Mesothelial cell of epicardium (in vitro differentiated cells): ENCODE results near the gene FYB1. TPM values are rescaled to one million over a fixed set of nuclear protein-coding genes. Genes with fewer than 3 reads are reported as not detected.
"Not testable (repeated sequence)": the region's sequence is repeated elsewhere in the genome, so short reads cannot be mapped to it uniquely, and the experiment has no call there.

Source experiments
- DNase-seq, 2 experiments: peaks; one replicate each; pipeline ENCODE4 v3.0.0; 2021; ENCODE audit warnings: low spot score in 2 of 2; ENCODE audit not compliant: unreplicated experiment in 2 of 2
- H3K27ac Mint-ChIP-seq: 2 replicates; pipeline ENCODE4 v1.8.0; 2021; ENCODE audit warnings: mixed read lengths
- H3K27me3 Mint-ChIP-seq: 2 replicates; pipeline ENCODE4 v1.8.0; 2021; ENCODE audit warnings: low read depth, mixed read lengths
- H3K36me3 Mint-ChIP-seq: 2 replicates; pipeline ENCODE4 v1.8.0; 2021; ENCODE audit warnings: mixed read lengths
- H3K4me1 Mint-ChIP-seq: 2 replicates; pipeline ENCODE4 v1.8.0; 2021; ENCODE audit warnings: mixed read lengths
- H3K4me3 Mint-ChIP-seq: 2 replicates; pipeline ENCODE4 v1.8.0; 2021; ENCODE audit warnings: mild to moderate bottlenecking, moderate library complexity, mixed read lengths
- H3K9me3 Mint-ChIP-seq: 2 replicates; pipeline ENCODE4 v1.8.0; 2021; ENCODE audit warnings: mixed read lengths
- CTCF ChIP-seq: fragments of 200-600 bp; sonication (generic); IDR thresholded peaks from one replicate; pipeline ENCODE4 v1.5.0; 2021; ENCODE audit warnings: antibody characterized with exemption; ENCODE audit not compliant: unreplicated experiment
- total RNA-seq: library from RNA; stranded (reverse); gene quantifications from 3 replicates; pipeline ENCODE4 v1.2.1, GENCODE V29; 2021

FYB1 gene
- total RNA-seq, 1 donor from 2014 or later: 1.5 TPM

- DNase-seq: no peak
- no peak for TF ChIP-seq CTCF
- no peak overlapping the region for H3K27ac Mint-ChIP-seq
- no peaks in the 10 kb centered on the region for H3K9me3 Mint-ChIP-seq
- H3K4me1 Mint-ChIP-seq: peaks cover 12% of the 10 kb centered on the region
- no peak overlapping the region for H3K4me3 Mint-ChIP-seq
- H3K27me3 Mint-ChIP-seq: no peaks in the 10 kb centered on the region
- H3K36me3 Mint-ChIP-seq: no peaks in the 10 kb centered on the region
Measured at GRCh38 chr5:39186722-39187539, 32.4 kb downstream of the FYB1 start.

GRCh38 chr5:39186289-39186688 is 33.1 kb downstream of the FYB1 start:
- no peak overlapping the region for H3K4me3 Mint-ChIP-seq
- no peak overlapping the region for H3K27ac Mint-ChIP-seq
- H3K27me3 Mint-ChIP-seq: no peaks in the 10 kb centered on the region
- no peaks in the 10 kb centered on the region for H3K9me3 Mint-ChIP-seq
- H3K36me3 Mint-ChIP-seq: no peaks in the 10 kb centered on the region
- H3K4me1 Mint-ChIP-seq: peaks cover 6% of the 10 kb centered on the region
- TF ChIP-seq CTCF: no peak
- DNase-seq: no peak

- Mint-ChIP-seq H3K27ac (no peak overlapping the region), H3K9me3 (no peaks in the 10 kb centered on the region), H3K4me3 (no peak overlapping the region), H3K27me3 (no peaks in the 10 kb centered on the region), H3K4me1 (peaks cover 3% of the 10 kb centered on the region), H3K36me3 (no peaks in the 10 kb centered on the region)
- no peak for TF ChIP-seq CTCF
- no peak for DNase-seq
Measured at GRCh38 chr5:39185761-39186160, 33.6 kb downstream of the FYB1 start.

GRCh38 chr5:39179561-39179960 is 39.8 kb downstream of the FYB1 start:
- not testable (repeated sequence) for H3K27me3 Mint-ChIP-seq, H3K27ac Mint-ChIP-seq, H3K4me3 Mint-ChIP-seq, H3K9me3 Mint-ChIP-seq, H3K36me3 Mint-ChIP-seq, DNase-seq
- H3K4me1 Mint-ChIP-seq: peaks cover 20% of the 10 kb centered on the region

GRCh38 chr5:39178861-39179260 is 40.5 kb downstream of the FYB1 start:
- no peak overlapping the region for H3K4me3 Mint-ChIP-seq
- no peak for DNase-seq
- peaks cover 20% of the 10 kb centered on the region for H3K4me1 Mint-ChIP-seq
- no peak for TF ChIP-seq CTCF
- no peaks in the 10 kb centered on the region for H3K27me3 Mint-ChIP-seq
- no peaks in the 10 kb centered on the region for H3K36me3 Mint-ChIP-seq
- H3K9me3 Mint-ChIP-seq: peaks cover 3% of the 10 kb centered on the region
- H3K27ac Mint-ChIP-seq: no peak overlapping the region

GRCh38 chr5:39178171-39178570 is 41.2 kb downstream of the FYB1 start:
- no peak for DNase-seq
- TF ChIP-seq CTCF: no peak

More at GRCh38 chr5:39178171-39178570, 41.2 kb downstream of the FYB1 start:
- Mint-ChIP-seq H3K27me3 (no peaks in the 10 kb centered on the region), H3K9me3 (peaks cover 10% of the 10 kb centered on the region), H3K4me1 (peaks cover 20% of the 10 kb centered on the region), H3K4me3 (no peak overlapping the region), H3K27ac (no peak overlapping the region), H3K36me3 (peaks cover 1% of the 10 kb centered on the region)
